Neural crest cell (in vitro differentiated cells): ENCODE measurements around the gene GGT7. TPM values are rescaled to one million over a fixed set of nuclear protein-coding genes. Genes with fewer than 3 reads are reported as not detected.

Experiments used
- DNase-seq: peaks from one replicate; pipeline ENCODE4 v3.0.0; 2021; ENCODE audit warnings: low read depth, mixed read lengths, low spot score
- H3K27ac Mint-ChIP-seq: one replicate; pipeline ENCODE4 v1.8.0; 2021; ENCODE audit warnings: mild to moderate bottlenecking, mixed read lengths; ENCODE audit not compliant: unreplicated experiment
- H3K27me3 Mint-ChIP-seq: 2 replicates; pipeline ENCODE4 v1.8.0; 2021; ENCODE audit warnings: low read depth, mild to moderate bottlenecking, mixed read lengths
- H3K36me3 Mint-ChIP-seq: 2 replicates; pipeline ENCODE4 v1.8.0; 2021; ENCODE audit warnings: low read depth, mild to moderate bottlenecking, mixed read lengths
- H3K4me1 Mint-ChIP-seq: 2 replicates; pipeline ENCODE4 v1.8.0; 2021; ENCODE audit warnings: mixed read lengths
- H3K4me3 Mint-ChIP-seq: one replicate; pipeline ENCODE4 v1.8.0; 2021; ENCODE audit warnings: mild to moderate bottlenecking, mixed read lengths
- H3K9me3 Mint-ChIP-seq: 2 replicates; pipeline ENCODE4 v1.8.0; 2021; ENCODE audit warnings: mixed read lengths
- total RNA-seq: library from RNA; stranded (reverse); gene quantifications from 2 replicates; pipeline ENCODE4 v1.2.1, GENCODE V29; 2021
- TF ChIP-seq, protein P1 (sequence below): fragments of 200-600 bp; sonication (generic); conservative IDR thresholded peaks from 2 replicates; pipeline ENCODE4 v1.5.0; 2021; ENCODE audit warnings: antibody characterized with exemption, mild to moderate bottlenecking

Gene GGT7
- total RNA-seq, 1 donor from 2014 or later, result 64.1 TPM

DNA sequence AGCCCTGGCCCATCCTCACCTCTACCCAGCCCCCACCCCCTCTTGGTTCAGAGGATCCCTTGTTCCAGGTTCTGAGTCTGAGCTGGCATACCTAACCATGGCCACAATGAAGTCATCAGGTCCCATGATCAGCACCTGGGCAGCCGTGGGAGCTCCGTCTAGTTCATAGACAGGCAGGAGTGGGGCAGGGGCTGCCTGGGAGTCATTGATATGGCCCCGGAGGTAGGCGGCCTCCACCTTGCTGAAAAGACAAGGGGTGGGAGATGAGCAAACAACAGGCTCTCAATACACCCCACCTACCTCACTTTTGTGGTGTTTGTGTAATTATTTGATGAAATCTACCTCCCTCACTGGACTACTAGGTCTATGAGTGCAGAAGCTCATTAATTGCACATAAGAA is 20.4 kb downstream of the GGT7 start:
- H3K27me3 Mint-ChIP-seq, result no peaks in the 10 kb centered on the region
- TF ChIP-seq, protein P1, sequence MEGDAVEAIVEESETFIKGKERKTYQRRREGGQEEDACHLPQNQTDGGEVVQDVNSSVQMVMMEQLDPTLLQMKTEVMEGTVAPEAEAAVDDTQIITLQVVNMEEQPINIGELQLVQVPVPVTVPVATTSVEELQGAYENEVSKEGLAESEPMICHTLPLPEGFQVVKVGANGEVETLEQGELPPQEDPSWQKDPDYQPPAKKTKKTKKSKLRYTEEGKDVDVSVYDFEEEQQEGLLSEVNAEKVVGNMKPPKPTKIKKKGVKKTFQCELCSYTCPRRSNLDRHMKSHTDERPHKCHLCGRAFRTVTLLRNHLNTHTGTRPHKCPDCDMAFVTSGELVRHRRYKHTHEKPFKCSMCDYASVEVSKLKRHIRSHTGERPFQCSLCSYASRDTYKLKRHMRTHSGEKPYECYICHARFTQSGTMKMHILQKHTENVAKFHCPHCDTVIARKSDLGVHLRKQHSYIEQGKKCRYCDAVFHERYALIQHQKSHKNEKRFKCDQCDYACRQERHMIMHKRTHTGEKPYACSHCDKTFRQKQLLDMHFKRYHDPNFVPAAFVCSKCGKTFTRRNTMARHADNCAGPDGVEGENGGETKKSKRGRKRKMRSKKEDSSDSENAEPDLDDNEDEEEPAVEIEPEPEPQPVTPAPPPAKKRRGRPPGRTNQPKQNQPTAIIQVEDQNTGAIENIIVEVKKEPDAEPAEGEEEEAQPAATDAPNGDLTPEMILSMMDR, result no peak

DNA sequence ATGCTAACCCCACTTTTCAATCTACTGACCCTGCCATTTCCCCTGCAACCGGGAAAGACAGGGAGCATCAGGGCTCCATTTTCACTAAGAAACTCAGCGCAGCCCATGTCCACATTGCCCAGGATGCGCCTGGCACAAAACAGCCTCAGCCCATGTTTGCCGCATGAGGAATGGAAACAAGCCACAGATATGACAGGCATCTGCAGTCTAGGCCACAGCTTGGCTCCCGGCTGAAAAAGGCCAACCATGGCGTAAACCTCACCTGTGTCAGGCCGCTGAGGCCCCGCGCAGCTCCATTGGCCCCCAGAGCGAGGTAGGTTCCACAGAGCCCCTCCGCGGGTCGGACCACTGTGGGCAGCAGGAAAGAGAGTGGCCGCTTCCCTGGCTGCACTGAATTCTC is 21.7 kb downstream of the GGT7 start:
- peaks cover 2% of the 10 kb centered on the region for H3K36me3 Mint-ChIP-seq
- H3K4me3 Mint-ChIP-seq, result no peak overlapping the region
- no peaks in the 10 kb centered on the region for H3K9me3 Mint-ChIP-seq
- H3K4me1 Mint-ChIP-seq, result no peaks in the 10 kb centered on the region
- TF ChIP-seq, protein P1, result no peak
- DNase-seq, result no peak
- H3K27ac Mint-ChIP-seq, result no peak overlapping the region
- no peaks in the 10 kb centered on the region for H3K27me3 Mint-ChIP-seq

More for the DNA sequence above, 20.4 kb downstream of the GGT7 start:
- H3K4me3 Mint-ChIP-seq, result no peak overlapping the region
- no peaks in the 10 kb centered on the region for H3K9me3 Mint-ChIP-seq
- peaks cover 2% of the 10 kb centered on the region for H3K36me3 Mint-ChIP-seq
- DNase-seq, result no peak
- no peak overlapping the region for H3K27ac Mint-ChIP-seq
- no peaks in the 10 kb centered on the region for H3K4me1 Mint-ChIP-seq

DNA sequence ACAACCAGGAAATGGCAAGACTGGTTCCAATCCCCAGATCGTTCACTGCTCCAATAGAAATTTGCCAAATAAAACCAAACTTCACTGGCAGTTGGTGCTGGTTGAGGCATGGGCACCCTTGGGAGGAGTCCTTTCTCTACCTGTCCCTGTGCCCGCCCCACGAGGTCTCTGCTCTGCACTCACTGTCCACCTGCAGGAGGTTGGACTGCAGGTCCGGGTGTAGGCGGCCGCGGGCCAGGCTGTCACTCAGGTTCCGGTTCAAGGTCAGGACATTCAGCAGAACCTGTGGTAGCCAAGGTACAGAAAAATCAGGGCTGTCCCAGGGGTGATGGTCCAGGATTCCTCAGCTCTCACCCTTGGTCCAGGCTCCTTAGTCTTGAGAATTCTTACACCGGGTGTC is 22.9 kb downstream of the GGT7 start:
- TF ChIP-seq, protein P1, result no peak
- Mint-ChIP-seq H3K9me3 (no peaks in the 10 kb centered on the region), H3K4me1 (no peaks in the 10 kb centered on the region), H3K27me3 (no peaks in the 10 kb centered on the region), H3K27ac (no peak overlapping the region), H3K4me3 (no peak overlapping the region), H3K36me3 (peaks cover 3% of the 10 kb centered on the region)
- DNase-seq, result no peak

DNA sequence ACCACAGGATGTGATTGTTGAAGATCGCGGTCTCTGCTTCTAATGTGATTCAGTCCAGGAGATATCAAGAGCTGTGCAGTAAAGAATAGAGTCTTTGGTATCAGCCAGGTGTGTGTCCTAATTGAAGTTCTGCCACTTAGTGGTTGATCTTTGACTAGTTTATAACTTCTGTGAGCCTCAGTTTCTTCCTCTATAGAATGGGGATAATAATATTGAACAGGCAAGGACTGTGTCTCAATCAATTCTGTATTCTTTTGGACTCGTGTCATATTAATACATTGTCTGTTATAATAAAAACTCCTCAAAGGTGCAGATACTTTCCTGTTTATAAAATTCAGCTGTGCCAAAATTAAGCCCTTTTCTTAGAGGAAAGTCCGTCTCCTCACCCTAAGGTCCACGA is 24.1 kb downstream of the GGT7 start:
- no peaks in the 10 kb centered on the region for H3K4me1 Mint-ChIP-seq
- H3K4me3 Mint-ChIP-seq, result no peak overlapping the region
- no peaks in the 10 kb centered on the region for H3K9me3 Mint-ChIP-seq
- DNase-seq, result no peak
- no peak overlapping the region for H3K27ac Mint-ChIP-seq
- no peaks in the 10 kb centered on the region for H3K27me3 Mint-ChIP-seq
- TF ChIP-seq, protein P1, result no peak
- H3K36me3 Mint-ChIP-seq, result peaks cover 5% of the 10 kb centered on the region

DNA sequence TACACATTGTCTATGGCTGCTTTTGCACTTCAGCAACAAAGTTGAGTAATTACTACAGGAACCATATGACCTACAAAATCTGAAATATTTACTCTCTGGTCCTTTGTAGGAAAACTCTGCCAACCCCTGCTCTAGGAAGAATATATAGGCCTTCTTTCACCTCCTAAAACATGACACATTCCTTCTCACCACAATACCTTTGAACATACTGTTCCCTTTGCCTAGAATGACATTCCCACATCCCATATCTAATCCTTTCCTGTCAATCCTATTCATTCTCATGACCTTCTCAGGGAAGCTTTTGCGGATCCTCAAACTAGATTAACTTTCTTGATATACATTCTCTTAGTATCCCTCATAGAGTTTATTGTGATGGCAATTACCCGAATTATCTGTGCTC is 29.2 kb downstream of the GGT7 start:
- Mint-ChIP-seq H3K27me3 (no peaks in the 10 kb centered on the region), H3K9me3 (no peaks in the 10 kb centered on the region), H3K4me3 (no peak overlapping the region), H3K36me3 (peaks cover 8% of the 10 kb centered on the region), H3K4me1 (no peaks in the 10 kb centered on the region), H3K27ac (no peak overlapping the region)
- no peak for DNase-seq
- TF ChIP-seq, protein P1, result no peak

DNA sequence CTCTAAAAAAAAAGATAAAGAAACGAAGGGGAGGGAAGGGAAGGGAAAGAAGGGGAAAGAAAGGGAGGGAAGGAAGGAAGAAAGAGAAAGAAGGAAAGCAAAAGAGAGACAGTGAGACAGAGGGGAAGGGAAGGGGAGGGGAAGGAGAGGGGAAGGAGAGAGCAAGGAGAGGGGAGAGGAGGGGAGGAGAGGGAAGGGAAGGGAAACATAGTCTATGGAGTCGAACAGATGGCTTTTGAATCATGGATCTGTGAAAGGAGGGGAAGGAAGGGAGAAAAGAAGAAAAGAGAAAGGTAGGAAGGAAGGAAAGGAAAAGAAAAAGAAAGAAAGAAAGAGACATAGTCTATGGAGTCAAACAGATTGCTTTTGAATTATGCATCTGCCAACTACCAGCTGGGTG is 30.5 kb downstream of the GGT7 start:
- no peaks in the 10 kb centered on the region for H3K4me1 Mint-ChIP-seq
- H3K27ac Mint-ChIP-seq, result no peak overlapping the region
- TF ChIP-seq, protein P1, result no peak
- no peaks in the 10 kb centered on the region for H3K9me3 Mint-ChIP-seq
- DNase-seq, result no peak
- no peaks in the 10 kb centered on the region for H3K27me3 Mint-ChIP-seq
- peaks cover 8% of the 10 kb centered on the region for H3K36me3 Mint-ChIP-seq
- H3K4me3 Mint-ChIP-seq, result no peak overlapping the region
